Measurements from ENCODE around the gene BARHL1. TPM values are rescaled to one million over a fixed set of nuclear protein-coding genes. Genes with fewer than 3 reads are reported as not detected.

Gene BARHL1
- total RNA-seq = not detected in 2 replicates

GRCh38 chr9:132582276-132582785 lies at the start of gene BARHL1:
BARHL1 (plus strand) TSS chr9:132582606; CDS start chr9:132582798, 192 bp downstream.

Other genes with a start within 250 kb of the BARHL1 start
- 22.7 and 25.5 TPM in 2 replicates for gene SETX, start 227.6 kb upstream of the BARHL1 start, total RNA-seq
- gene TTF1, start 175.8 kb upstream of the BARHL1 start, total RNA-seq = 2.9 and 6.4 TPM in 2 replicates
- not detected in 2 replicates for gene CFAP77, start 172.4 kb upstream of the BARHL1 start, total RNA-seq
- 9.8 and 13.5 TPM in 2 replicates for gene DDX31, start 87.4 kb downstream of the BARHL1 start, total RNA-seq
- gene GTF3C4, start 87.9 kb downstream of the BARHL1 start, total RNA-seq = 11.0 and 11.7 TPM in 2 replicates